HCT116 (cell line): ENCODE data around the gene TCEAL3. TPM values are rescaled to one million over a fixed set of nuclear protein-coding genes. Genes with fewer than 3 reads are reported as not detected.
"Not testable (repeated sequence)": the region's sequence is repeated elsewhere in the genome, so short reads cannot be mapped to it uniquely, and the experiment has no call there.

Source experiments
- ATAC-seq: fragments of 200-7000 bp; cut with Tn5 transposase; 2 replicates; pipeline ENCODE4 v1.9.1; 2020; ENCODE audit warnings: mild to moderate bottlenecking, moderate library complexity
- BruUV-seq: library from RNA; stranded (reverse); fragments of 400-500 nt; replicated peaks from 2 replicates; lab custom pipeline; 2021; lab: Mats Ljungman, UMichigan
- CTCF ChIA-PET: fragments of 300-600 bp; sonication (Branson Sonifier 250); formaldehyde crosslinking; loops from one replicate; lab custom pipeline; 2021; ENCODE audit warnings: antibody characterized with exemption; lab: Charles Lee
- POLR2A ChIA-PET: fragments of 300-600, 350-600 bp; sonication (Branson Sonifier 250); formaldehyde crosslinking; loops from one replicate; lab custom pipeline; 2021; ENCODE audit warnings: antibody characterized with exemption; lab: Charles Lee
- RAD21 ChIA-PET, 2 experiments: fragments of 300-600 bp; sonication (Branson Sonifier 250); formaldehyde crosslinking; loops; one replicate each; lab custom pipeline; 2023; ENCODE audit warnings: low total read pairs in 2 of 2; ENCODE audit not compliant: uncharacterized antibody in 2 of 2, unreplicated experiment in 2 of 2, low non-redundant PET in 1 of 2; lab: Charles Lee
- DNase-seq: peaks from one replicate; pipeline ENCODE4 v3.0.0-alpha.2; 2010; ENCODE audit warnings: low read depth, low spot score
- H2AFZ ChIP-seq: fragments of 200-600 bp; shearing (Covaris generic), sonication (generic); 2 replicates; pipeline ENCODE4 v1.6.1; 2017; ENCODE audit warnings: low read depth, mixed run types, mixed read lengths, antibody characterized with exemption, low read length; ENCODE audit not compliant: poor library complexity, severe bottlenecking
- H3K27ac ChIP-seq: 2 replicates; pipeline ENCODE4 v1.5.1; 2012; ENCODE audit warnings: low read depth, low read length
- H3K27me3 ChIP-seq: fragments of 200-600 bp; sonication (generic); 2 replicates; pipeline ENCODE4 v1.6.1; 2016; ENCODE audit warnings: mixed run types, low read length, mixed read lengths; ENCODE audit not compliant: insufficient read depth
- H3K36me3 ChIP-seq, 2 experiments: fragments of 200-500 bp in 1 of 2; fragments of 200-600 bp in 1 of 2; sonication (Bioruptor generic) in 1 of 2; sonication (generic) in 1 of 2; 2 replicates each; pipeline versions ENCODE4 v1.5.1 to v1.6.1; 2014 to 2016; ENCODE audit warnings: low read length in 2 of 2, inconsistent platforms in 1 of 2, mixed read lengths in 1 of 2, mixed run types in 1 of 2; ENCODE audit not compliant: insufficient read depth in 2 of 2, control insufficient read depth in 1 of 2
- H3K4me1 ChIP-seq, 2 experiments: fragments of 200-600 bp in 1 of 2; sonication (generic) in 1 of 2; 2 replicates each; pipeline versions ENCODE4 v1.5.1 to v1.6.1; 2012 to 2017; ENCODE audit warnings: low read length in 2 of 2, inconsistent platforms in 1 of 2, mild to moderate bottlenecking in 1 of 2, mixed read lengths in 1 of 2, mixed run types in 1 of 2, moderate library complexity in 1 of 2; ENCODE audit not compliant: insufficient read depth in 2 of 2, control insufficient read depth in 1 of 2
- H3K4me2 ChIP-seq: fragments of 200-600 bp; sonication (generic); 2 replicates; pipeline ENCODE4 v1.6.1; 2017; ENCODE audit warnings: mixed run types, low read length, mixed read lengths
- H3K4me3 ChIP-seq, 2 experiments: fragments of 200-600 bp in 1 of 2; sonication (generic) in 1 of 2; replicated peaks in 1 of 2; 2 replicates each; pipeline ENCODE4 v1.5.1; 2011 to 2016; ENCODE audit warnings: low read length in 2 of 2, control low read depth in 1 of 2, low read depth in 1 of 2, mild to moderate bottlenecking in 1 of 2, mixed read lengths in 1 of 2, mixed run types in 1 of 2
- H3K79me2 ChIP-seq: fragments of 200-600 bp; sonication (generic); 2 replicates; pipeline ENCODE4 v1.6.1; 2017; ENCODE audit warnings: mild to moderate bottlenecking, mixed run types, low read length, moderate library complexity, mixed read lengths; ENCODE audit not compliant: insufficient read depth
- H3K9ac ChIP-seq: fragments of 200-600 bp; sonication (generic); 2 replicates; pipeline ENCODE4 v1.6.1; 2016; ENCODE audit warnings: low read length, mixed read lengths
- H3K9me2 ChIP-seq: fragments of 200-600 bp; sonication (generic), shearing (Covaris generic); 2 replicates; pipeline ENCODE4 v1.6.1; 2017; ENCODE audit warnings: mixed run types, mild to moderate bottlenecking, moderate library complexity; ENCODE audit not compliant: insufficient read depth
- H3K9me3 ChIP-seq, 2 experiments: fragments of 200-500 bp in 1 of 2; fragments of 200-600 bp in 1 of 2; sonication (Bioruptor generic) in 1 of 2; sonication (generic) in 1 of 2; 2 replicates each; pipeline ENCODE4 v1.6.1; 2014 to 2017; ENCODE audit warnings: low read length in 2 of 2, mixed read lengths in 2 of 2, inconsistent platforms in 1 of 2, low read depth in 1 of 2, mild to moderate bottlenecking in 1 of 2, mixed run types in 1 of 2, moderate library complexity in 1 of 2; ENCODE audit not compliant: control insufficient read depth in 1 of 2, insufficient read depth in 1 of 2
- H4K20me1 ChIP-seq: fragments of 200-600 bp; sonication (generic), shearing (Covaris generic); 2 replicates; pipeline ENCODE4 v1.6.1; 2017; ENCODE audit warnings: mixed run types, mild to moderate bottlenecking, moderate library complexity; ENCODE audit not compliant: insufficient read depth
- CBX3 ChIP-seq: IDR thresholded peaks from 2 replicates; pipeline ENCODE4 v1.6.1; 2012; ENCODE audit warnings: low read depth
- CTCF ChIP-seq, 3 experiments: fragments of 200-600 bp in 1 of 3; sonication (generic) in 1 of 3; IDR thresholded peaks in 2 of 3; conservative IDR thresholded peaks in 1 of 3; 2 replicates each; pipeline ENCODE4 v1.5.1; 2012 to 2017; ENCODE audit warnings: low read depth in 2 of 3, low read length in 2 of 3, antibody characterized with exemption in 1 of 3, borderline replicate concordance in 1 of 3, control low read depth in 1 of 3, mild to moderate bottlenecking in 1 of 3, mixed read lengths in 1 of 3, mixed run types in 1 of 3, moderate library complexity in 1 of 3; ENCODE audit not compliant: insufficient read depth in 1 of 3
- JUND ChIP-seq: IDR thresholded peaks from 2 replicates; pipeline ENCODE4 v1.6.1; 2012
- MAX ChIP-seq: IDR thresholded peaks from 2 replicates; pipeline ENCODE4 v1.6.1; 2012
- POLR2A ChIP-seq: IDR thresholded peaks from 2 replicates; pipeline ENCODE4 v1.7.0; 2011; ENCODE audit warnings: borderline replicate concordance; ENCODE audit not compliant: insufficient read depth, insufficient read length; ENCODE audit errors: extremely low read depth
- POLR2AphosphoS5 ChIP-seq: IDR thresholded peaks from 2 replicates; pipeline ENCODE4 v1.6.1; 2011; ENCODE audit warnings: mild to moderate bottlenecking, low read depth, low read length, moderate library complexity
- SIN3A ChIP-seq: IDR thresholded peaks from 2 replicates; pipeline ENCODE4 v1.6.1; 2012; ENCODE audit warnings: low read depth
- SP1 ChIP-seq: IDR thresholded peaks from 2 replicates; pipeline ENCODE4 v1.6.1; 2012; ENCODE audit warnings: low read depth
- SRF ChIP-seq: IDR thresholded peaks from 2 replicates; pipeline ENCODE4 v1.6.1; 2012; ENCODE audit warnings: low read depth
- TCF7L2 ChIP-seq: IDR thresholded peaks from 2 replicates; pipeline ENCODE4 v1.7.0; 2011; ENCODE audit warnings: borderline replicate concordance, inconsistent platforms; ENCODE audit not compliant: insufficient read depth, insufficient read length; ENCODE audit errors: extremely low read depth
- YY1 ChIP-seq: IDR thresholded peaks from 2 replicates; pipeline ENCODE4 v1.6.1; 2011; ENCODE audit warnings: low read length, low read depth, moderate library complexity, mild to moderate bottlenecking; ENCODE audit not compliant: insufficient replicate concordance; ENCODE audit errors: extremely low read depth
- ZBTB33 ChIP-seq: IDR thresholded peaks from 2 replicates; pipeline ENCODE4 v1.6.1; 2011; ENCODE audit warnings: mild to moderate bottlenecking, low read length, moderate library complexity; ENCODE audit not compliant: insufficient replicate concordance; ENCODE audit errors: extremely low read depth
- intact Hi-C: fragments of 100-400 bp; cut with micrococcal nuclease; formaldehyde crosslinking; loops from 2 replicates; pipeline ENCODE4 v1.10.0; 2022
- total RNA-seq: library from RNA; stranded (reverse); gene quantifications from one replicate; pipeline ENCODE4 v1.2.1, GENCODE V29; 2021; ENCODE audit not compliant: unreplicated experiment

Gene TCEAL3
- total RNA-seq, 1 experiment from 2014 or later = not detected

- TF ChIP-seq YY1 = no peak
- TF ChIP-seq JUND = no peak
These were observed 43.5 kb downstream of the TCEAL3 start (continued) for GRCh38 chrX:103651151-103651773.

DNA sequence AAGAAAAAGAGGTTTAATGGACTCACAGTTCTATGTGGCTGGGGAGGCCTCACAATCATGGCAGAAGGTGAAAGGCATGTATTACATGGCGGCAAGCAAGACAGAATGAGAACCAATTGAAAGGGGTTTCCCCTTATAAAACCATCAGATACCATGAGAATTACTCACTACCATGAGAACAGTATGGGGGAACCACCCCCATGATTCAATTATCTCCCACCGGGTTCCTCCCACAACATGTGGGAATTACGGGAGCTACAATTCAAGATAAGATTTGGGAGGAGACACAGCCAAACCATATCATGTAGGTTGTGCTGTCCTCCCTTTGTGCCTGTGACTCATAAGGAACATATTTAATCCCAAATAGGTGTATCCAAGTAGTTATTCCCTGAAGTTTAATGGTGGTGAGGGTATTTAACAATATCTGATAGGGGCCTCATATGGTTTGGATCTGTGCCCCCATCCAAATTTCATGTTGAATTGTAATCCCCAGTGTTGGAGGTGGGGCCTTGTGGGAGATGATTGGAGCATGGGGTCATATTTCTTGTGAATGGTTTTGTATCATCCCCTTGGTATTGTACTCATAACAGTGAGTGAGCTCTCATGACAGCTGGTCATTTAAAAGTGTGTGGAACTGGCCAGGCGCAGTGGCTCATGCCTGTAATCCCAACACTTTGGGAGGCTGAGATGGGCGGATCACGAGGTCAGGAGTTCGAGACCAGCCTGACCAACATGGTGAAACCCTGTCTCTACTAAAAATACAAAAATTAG is 47.7 kb downstream of the TCEAL3 start:
- DNase-seq, H3K36me3 ChIP-seq, ATAC-seq, H2AFZ ChIP-seq, H3K9ac ChIP-seq, H3K79me2 ChIP-seq, H3K9me3 ChIP-seq, intact Hi-C loops, H3K4me3 ChIP-seq, BruUV-seq, H4K20me1 ChIP-seq, CTCF ChIA-PET, POLR2A ChIA-PET, RAD21 ChIA-PET, H3K27me3 ChIP-seq, H3K4me2 ChIP-seq, H3K9me2 ChIP-seq, H3K27ac ChIP-seq: not testable (repeated sequence)
- H3K4me1 ChIP-seq = peaks cover 11 to 27% of the 10 kb centered on the region in 2 experiments

- peak; percentile 91 for ATAC-seq
- no TSS peak for BruUV-seq
- peak overlapping the region; percentile 44; the same call in 1 of the 2 replicates for H3K27ac ChIP-seq
- no peak for TF ChIP-seq POLR2A
- no peak for TF ChIP-seq POLR2AphosphoS5
- no peak for TF ChIP-seq TCF7L2
- TF ChIP-seq ZBTB33 = no peak
- TF ChIP-seq CBX3 = peak; percentile 33; the same call in 1 of the 2 replicates
- peak; percentile 54; the same call in 1 of the 2 replicates for TF ChIP-seq SRF
- TF ChIP-seq SP1 = peak; percentile 52
- TF ChIP-seq SIN3A = 0 out of 2 replicates have a peak, but pooled peaks have one; percentile 31
- TF ChIP-seq MAX = 0 out of 2 replicates have a peak, but pooled peaks have one; percentile 38
- TF ChIP-seq JUND = peak; percentile 61
- no peak for TF ChIP-seq CTCF (IDR thresholded peaks at IDR 0.05 in 2 of 3, conservative IDR thresholded peaks at IDR 0.05 in 1 of 3; ENCODE audit: borderline replicate concordance in 1 of 3, insufficient read depth in 1 of 3, low read depth in 2 of 3, low read length in 2 of 3)
These were observed 48.9 kb downstream of the TCEAL3 start for GRCh38 chrX:103656617-103657016.

More at GRCh38 chrX:103656617-103657016, 48.9 kb downstream of the TCEAL3 start:
- H3K4me2 ChIP-seq = peak overlapping the region; percentile 56
- ChIA-PET POLR2A (no interaction called here), CTCF (no interaction called here), RAD21 (no interaction called here)
- DNase-seq = peak; percentile 60
- H3K9ac ChIP-seq = no peak overlapping the region
- H3K9me2 ChIP-seq = no peaks in the 10 kb centered on the region
- H3K4me1 ChIP-seq = peaks cover 11 to 27% of the 10 kb centered on the region in 2 experiments
- no peaks in the 10 kb centered on the region for H3K27me3 ChIP-seq
- intact Hi-C loops = no loop called here
- H2AFZ ChIP-seq = no peak overlapping the region
- no peaks in the 10 kb centered on the region for H3K36me3 ChIP-seq
- no peaks in the 10 kb centered on the region for H3K79me2 ChIP-seq
- no peak overlapping the region for H3K4me3 ChIP-seq
- H4K20me1 ChIP-seq = no peaks in the 10 kb centered on the region
- H3K9me3 ChIP-seq = no peaks in the 10 kb centered on the region
